Activated naive CD8-positive, alpha-beta T cell treated with anti-CD3 and anti-CD28 coated beads, Interleukin-2, amount 50 U/mL, for 24 hours (primary cell): ENCODE measurements around the gene GRPEL1.
A peak's percentile ranks its signal among the peaks of the same experiment; 100 is the strongest.

Source experiments
- ATAC-seq: fragments of 150-1000 bp; cut with Tn5 transposase; one replicate; pipeline ENCODE4 v1.10.0; 2021
- DNase-seq: peaks from one replicate; pipeline ENCODE4 v3.0.0; 2021
- H3K27ac Mint-ChIP-seq: one replicate; pipeline ENCODE4 v1.8.0; 2021; ENCODE audit warnings: mild to moderate bottlenecking, mixed read lengths
- H3K27me3 Mint-ChIP-seq: one replicate; pipeline ENCODE4 v1.8.0; 2021; ENCODE audit warnings: mixed read lengths
- H3K36me3 Mint-ChIP-seq: one replicate; pipeline ENCODE4 v1.8.0; 2021; ENCODE audit warnings: low read depth, mixed read lengths
- H3K4me1 Mint-ChIP-seq: one replicate; pipeline ENCODE4 v1.8.0; 2021; ENCODE audit warnings: mixed read lengths
- H3K4me3 Mint-ChIP-seq: one replicate; pipeline ENCODE4 v1.8.0; 2021; ENCODE audit warnings: mild to moderate bottlenecking, moderate library complexity, mixed read lengths
- H3K9me3 Mint-ChIP-seq: one replicate; pipeline ENCODE4 v1.8.0; 2021; ENCODE audit warnings: mixed read lengths

Gene GRPEL1

GRCh38 chr4:7078025-7078424 is 10.2 kb upstream of the GRPEL1 start:
- ATAC-seq = no peak
- DNase-seq = no peak
- no peaks in the 10 kb centered on the region for H3K9me3 Mint-ChIP-seq

GRCh38 chr4:7077371-7077770 is 9.5 kb upstream of the GRPEL1 start:
- no peak overlapping the region for H3K27ac Mint-ChIP-seq
- no peak overlapping the region for H3K4me3 Mint-ChIP-seq
- ATAC-seq (no peak), DNase-seq (no peak)
- no peaks in the 10 kb centered on the region for H3K4me1 Mint-ChIP-seq
- no peaks in the 10 kb centered on the region for H3K9me3 Mint-ChIP-seq
- peaks cover 12% of the 10 kb centered on the region for H3K27me3 Mint-ChIP-seq
- no peaks in the 10 kb centered on the region for H3K36me3 Mint-ChIP-seq

More at GRCh38 chr4:7078025-7078424, 10.2 kb upstream of the GRPEL1 start:
- Mint-ChIP-seq H3K27ac (no peak overlapping the region), H3K4me3 (no peak overlapping the region), H3K27me3 (peaks cover 16% of the 10 kb centered on the region), H3K36me3 (no peaks in the 10 kb centered on the region), H3K4me1 (no peaks in the 10 kb centered on the region)

GRCh38 chr4:7076696-7077082 is 8.8 kb upstream of the GRPEL1 start:
- no peaks in the 10 kb centered on the region for H3K4me1 Mint-ChIP-seq
- H3K36me3 Mint-ChIP-seq = no peaks in the 10 kb centered on the region
- DNase-seq (no peak), ATAC-seq (no peak)
- no peaks in the 10 kb centered on the region for H3K9me3 Mint-ChIP-seq
- no peak overlapping the region for H3K4me3 Mint-ChIP-seq
- no peak overlapping the region for H3K27ac Mint-ChIP-seq
- peaks cover 8% of the 10 kb centered on the region for H3K27me3 Mint-ChIP-seq

GRCh38 chr4:7075962-7076695 is 8.3 kb upstream of the GRPEL1 start:
- no peak for DNase-seq
- ATAC-seq = peak; percentile 18
- no peaks in the 10 kb centered on the region for H3K36me3 Mint-ChIP-seq
- no peaks in the 10 kb centered on the region for H3K4me1 Mint-ChIP-seq
- peaks cover 7% of the 10 kb centered on the region for H3K27me3 Mint-ChIP-seq
- H3K4me3 Mint-ChIP-seq = no peak overlapping the region
- no peaks in the 10 kb centered on the region for H3K9me3 Mint-ChIP-seq
- H3K27ac Mint-ChIP-seq = no peak overlapping the region

GRCh38 chr4:7074426-7074825 is 6.6 kb upstream of the GRPEL1 start:
- Mint-ChIP-seq H3K4me3 (no peak overlapping the region), H3K27me3 (peaks cover 2% of the 10 kb centered on the region), H3K9me3 (no peaks in the 10 kb centered on the region), H3K27ac (no peak overlapping the region), H3K36me3 (no peaks in the 10 kb centered on the region), H3K4me1 (peaks cover 6% of the 10 kb centered on the region)
- no peak for ATAC-seq
- DNase-seq = no peak

GRCh38 chr4:7073526-7074390 is 5.9 kb upstream of the GRPEL1 start:
- peaks cover 2% of the 10 kb centered on the region for H3K27me3 Mint-ChIP-seq
- no peak for DNase-seq

GRCh38 chr4:7073059-7073458 is 5.2 kb upstream of the GRPEL1 start:
- Mint-ChIP-seq H3K36me3 (peaks cover under 1% of the 10 kb centered on the region), H3K27me3 (peaks cover 2% of the 10 kb centered on the region), H3K9me3 (no peaks in the 10 kb centered on the region), H3K27ac (no peak overlapping the region), H3K4me1 (peaks cover 11% of the 10 kb centered on the region), H3K4me3 (no peak overlapping the region)
- no peak for ATAC-seq
- no peak for DNase-seq

More at GRCh38 chr4:7073526-7074390, 5.9 kb upstream of the GRPEL1 start:
- no peak overlapping the region for H3K4me3 Mint-ChIP-seq
- no peak for ATAC-seq
- no peak overlapping the region for H3K27ac Mint-ChIP-seq
- no peaks in the 10 kb centered on the region for H3K36me3 Mint-ChIP-seq
- peaks cover 8% of the 10 kb centered on the region for H3K4me1 Mint-ChIP-seq
- H3K9me3 Mint-ChIP-seq = no peaks in the 10 kb centered on the region

GRCh38 chr4:7070729-7071511 is 3.1 kb upstream of the GRPEL1 start:
- peaks cover 28% of the 10 kb centered on the region for H3K4me1 Mint-ChIP-seq
- peaks cover 17% of the 10 kb centered on the region for H3K36me3 Mint-ChIP-seq
- peaks cover 2% of the 10 kb centered on the region for H3K27me3 Mint-ChIP-seq
- no peaks in the 10 kb centered on the region for H3K9me3 Mint-ChIP-seq
- H3K27ac Mint-ChIP-seq = no peak overlapping the region
- peak; percentile 46 for ATAC-seq
- no peak overlapping the region for H3K4me3 Mint-ChIP-seq
- peak; percentile 88 for DNase-seq

GRCh38 chr4:7068883-7069282 is 1.0 kb upstream of the GRPEL1 start:
- no peak for ATAC-seq
- H3K4me1 Mint-ChIP-seq = peaks cover 43% of the 10 kb centered on the region
- peak overlapping the region; percentile 94 for H3K27ac Mint-ChIP-seq
- peak; percentile 41 for DNase-seq
- H3K27me3 Mint-ChIP-seq = peaks cover 2% of the 10 kb centered on the region
- no peaks in the 10 kb centered on the region for H3K9me3 Mint-ChIP-seq
- H3K4me3 Mint-ChIP-seq = peak overlapping the region; percentile 94
- H3K36me3 Mint-ChIP-seq = peaks cover 31% of the 10 kb centered on the region

GRCh38 chr4:7068279-7068842 is 497 bp upstream of the GRPEL1 start:
- Mint-ChIP-seq H3K27ac (peak overlapping the region; percentile 94), H3K36me3 (peaks cover 35% of the 10 kb centered on the region), H3K4me3 (peak overlapping the region; percentile 94), H3K27me3 (peaks cover 2% of the 10 kb centered on the region), H3K9me3 (no peaks in the 10 kb centered on the region), H3K4me1 (peaks cover 46% of the 10 kb centered on the region)
- DNase-seq = peak; percentile 100
- ATAC-seq = no peak

GRCh38 chr4:7067126-7067451 is 775 bp downstream of the GRPEL1 start:
- Mint-ChIP-seq H3K4me1 (peaks cover 46% of the 10 kb centered on the region), H3K27me3 (peaks cover 2% of the 10 kb centered on the region), H3K9me3 (no peaks in the 10 kb centered on the region), H3K27ac (peak overlapping the region; percentile 94), H3K36me3 (peaks cover 43% of the 10 kb centered on the region), H3K4me3 (peak overlapping the region; percentile 94)
- no peak for DNase-seq
- ATAC-seq = no peak

GRCh38 chr4:7066493-7066892 is 1.4 kb downstream of the GRPEL1 start:
- H3K4me1 Mint-ChIP-seq = peaks cover 46% of the 10 kb centered on the region
- H3K9me3 Mint-ChIP-seq = no peaks in the 10 kb centered on the region
- peaks cover 49% of the 10 kb centered on the region for H3K36me3 Mint-ChIP-seq
- DNase-seq (no peak), ATAC-seq (no peak)
- H3K4me3 Mint-ChIP-seq = peak overlapping the region; percentile 94
- H3K27ac Mint-ChIP-seq = peak overlapping the region; percentile 94
- peaks cover 2% of the 10 kb centered on the region for H3K27me3 Mint-ChIP-seq

- Mint-ChIP-seq H3K27ac (peak overlapping the region; percentile 94), H3K9me3 (no peaks in the 10 kb centered on the region), H3K36me3 (peaks cover 54% of the 10 kb centered on the region), H3K4me1 (peaks cover 46% of the 10 kb centered on the region), H3K27me3 (peaks cover 2% of the 10 kb centered on the region), H3K4me3 (peak overlapping the region; percentile 94)
- DNase-seq (no peak), ATAC-seq (no peak)
Measured at GRCh38 chr4:7066006-7066405, 1.9 kb downstream of the GRPEL1 start.

GRCh38 chr4:7063362-7063761 is 4.5 kb downstream of the GRPEL1 start:
- H3K4me1 Mint-ChIP-seq = peaks cover 35% of the 10 kb centered on the region
- no peak for DNase-seq
- H3K27me3 Mint-ChIP-seq = no peaks in the 10 kb centered on the region
- ATAC-seq = no peak
- peaks cover 75% of the 10 kb centered on the region for H3K36me3 Mint-ChIP-seq
- no peaks in the 10 kb centered on the region for H3K9me3 Mint-ChIP-seq
- no peak overlapping the region for H3K27ac Mint-ChIP-seq
- H3K4me3 Mint-ChIP-seq = no peak overlapping the region
